Activated T-helper 1 cell treated with Interleukin-2 at 50 U/mL for 16 hours (primary cell): ENCODE measurements around the gene ZNF189.

ENCODE experiments used
- DNase-seq: peaks from one replicate; pipeline ENCODE4 v3.0.0-alpha.2; 2020; ENCODE audit warnings: low read depth

ZNF189 gene

DNA sequence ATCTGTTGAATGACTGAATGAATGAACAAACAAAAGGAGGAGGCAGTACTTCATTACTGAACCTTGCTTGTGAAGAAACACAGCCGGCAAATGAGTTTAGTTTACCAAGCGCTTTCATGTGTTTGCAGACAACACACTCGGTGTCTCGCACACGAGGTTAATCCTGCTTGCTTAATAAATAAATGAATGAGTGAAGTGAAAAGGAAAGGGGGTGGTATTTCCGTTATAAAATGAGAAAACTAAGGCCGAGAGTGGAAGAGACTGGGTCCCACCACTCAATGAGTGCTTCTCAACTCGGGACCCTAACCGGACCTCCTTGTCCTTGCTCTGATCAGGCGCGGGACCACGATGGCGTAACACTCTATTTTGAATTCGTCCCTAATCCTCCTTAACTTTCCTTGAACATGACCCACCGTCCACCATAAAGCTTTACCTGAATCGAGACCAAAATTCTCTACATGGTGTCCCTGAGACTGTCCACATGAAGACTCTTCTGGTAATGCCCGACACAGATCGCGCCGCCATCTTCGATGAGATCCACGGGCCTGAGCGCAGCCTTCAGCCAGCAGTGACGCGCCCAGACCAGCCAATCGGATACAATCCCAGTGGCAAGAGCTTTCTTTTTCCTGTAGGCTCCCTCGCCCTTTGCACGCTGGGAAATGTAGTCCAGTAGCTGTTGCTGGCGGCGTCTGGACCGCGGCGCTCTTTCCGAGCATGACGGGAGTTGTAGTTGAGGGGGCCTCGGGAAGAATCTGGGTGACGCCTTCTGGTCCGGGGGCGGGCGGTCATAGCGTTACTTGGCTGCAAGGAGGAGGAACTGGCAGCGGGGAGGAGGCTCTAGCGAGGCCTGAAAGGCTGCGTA lies at the start of gene ZNF189, which contains the start of gene MRPL50:
Gene ZNF189, plus strand, starts transcription at position 784 of the 862 bp plus-strand sequence. CDS start 306 bp downstream, outside the sequence.
Gene MRPL50, minus strand, starts transcription at position 551 of the 862 bp plus-strand sequence. Its CDS starts 26 bp downstream, at position 525.
- DNase-seq: peak; percentile 89

DNA sequence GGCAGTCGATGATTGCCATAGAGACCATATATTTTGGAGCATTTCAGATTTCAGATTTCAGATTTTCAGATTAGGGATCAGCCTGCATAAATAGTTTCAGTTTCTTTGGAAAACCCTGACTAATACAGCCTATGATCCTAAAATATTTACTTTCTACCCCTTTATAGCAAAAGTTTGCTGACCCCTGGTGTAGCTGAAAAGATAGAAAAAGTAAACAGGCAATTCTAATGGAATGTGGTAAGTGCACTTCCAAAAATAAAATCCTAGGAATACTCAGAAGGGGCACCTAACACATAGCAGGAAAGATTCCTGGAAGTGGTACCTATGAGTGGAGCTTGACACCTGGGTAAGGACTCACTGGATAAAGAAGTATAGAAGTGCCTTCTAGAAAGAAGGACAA lies 48.4 kb upstream of the ZNF189 start:
- DNase-seq: no peak

GRCh38 chr9:101352892-101353463 lies 45.7 kb upstream of the ZNF189 start:
- no peak for DNase-seq

DNA sequence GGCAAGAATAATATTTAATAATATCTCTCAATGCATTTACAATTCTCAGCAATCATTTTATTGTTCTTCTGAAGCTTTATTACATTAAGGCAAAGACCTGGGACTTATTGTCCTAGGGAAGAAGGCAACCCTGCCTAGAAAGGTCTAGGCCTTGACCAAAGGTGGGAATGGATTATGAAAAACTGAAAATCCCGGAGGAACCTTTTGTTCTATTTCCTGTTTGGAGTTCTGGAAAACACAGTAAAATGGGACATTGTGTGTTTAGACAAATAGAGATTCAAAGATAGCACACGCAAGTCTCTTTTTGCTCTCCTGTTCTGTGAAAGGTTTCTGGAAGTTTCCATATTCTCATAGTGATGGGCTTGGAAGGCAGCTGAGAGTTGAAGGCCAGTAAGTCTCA lies 45.0 kb upstream of the ZNF189 start:
- DNase-seq: no peak

DNA sequence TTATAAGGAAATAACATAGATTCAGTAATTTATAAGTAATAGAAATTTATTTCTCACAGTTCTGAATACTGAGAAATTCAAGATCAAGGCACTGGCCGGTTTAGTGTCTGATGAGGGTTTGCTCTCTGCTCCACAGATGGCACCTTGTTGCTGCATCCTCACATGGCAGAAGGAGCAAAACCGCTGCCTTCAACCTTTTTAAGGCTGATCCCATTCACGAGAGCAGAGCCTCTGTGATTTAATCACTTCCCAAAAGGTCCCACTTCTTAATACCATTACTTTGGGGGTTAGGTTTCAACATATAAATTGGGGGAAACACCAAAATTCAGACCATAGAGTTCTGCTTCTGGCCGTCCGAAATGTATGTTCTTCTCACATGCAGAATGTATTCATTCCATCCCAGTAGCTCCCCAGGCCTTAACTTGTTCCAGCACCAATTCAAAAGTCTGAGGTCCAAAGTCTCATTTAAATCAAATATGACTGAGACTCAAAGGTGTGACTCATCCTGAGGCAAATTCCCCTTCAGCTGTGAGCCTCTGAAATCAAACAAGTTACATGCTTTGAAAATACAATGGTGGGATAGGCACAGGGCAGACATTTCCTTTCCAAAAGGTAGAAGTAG lies 44.4 kb upstream of the ZNF189 start:
- DNase-seq: no peak

GRCh38 chr9:101354765-101355708 lies 43.6 kb upstream of the ZNF189 start:
- no peak for DNase-seq

- no peak for DNase-seq
Observed at GRCh38 chr9:101356619-101357018, 42.0 kb upstream of the ZNF189 start.

- DNase-seq: no peak
Observed at GRCh38 chr9:101359679-101360078, 39.0 kb upstream of the ZNF189 start.

GRCh38 chr9:101360647-101361046 lies 38.0 kb upstream of the ZNF189 start:
- DNase-seq: no peak

DNA sequence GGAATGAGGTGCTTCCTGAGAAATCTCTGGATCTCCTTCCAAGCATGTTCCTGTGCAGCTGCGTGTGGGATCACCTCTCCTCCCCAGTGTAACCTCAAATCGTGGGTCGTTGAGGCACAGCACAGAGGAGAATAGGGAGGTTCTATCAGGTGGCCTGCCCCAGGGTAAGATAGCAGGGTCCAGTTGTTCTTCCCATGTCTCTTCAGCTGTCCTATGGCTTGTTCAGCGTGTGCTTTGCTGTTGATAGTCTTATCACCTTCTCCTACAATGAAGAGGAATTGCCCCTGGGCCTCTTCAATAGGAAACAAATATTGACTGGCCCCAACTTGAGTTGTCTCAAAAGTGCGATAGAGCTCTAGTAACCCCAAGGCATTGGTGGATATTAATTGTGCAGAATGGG lies 36.2 kb upstream of the ZNF189 start:
- no peak for DNase-seq

DNA sequence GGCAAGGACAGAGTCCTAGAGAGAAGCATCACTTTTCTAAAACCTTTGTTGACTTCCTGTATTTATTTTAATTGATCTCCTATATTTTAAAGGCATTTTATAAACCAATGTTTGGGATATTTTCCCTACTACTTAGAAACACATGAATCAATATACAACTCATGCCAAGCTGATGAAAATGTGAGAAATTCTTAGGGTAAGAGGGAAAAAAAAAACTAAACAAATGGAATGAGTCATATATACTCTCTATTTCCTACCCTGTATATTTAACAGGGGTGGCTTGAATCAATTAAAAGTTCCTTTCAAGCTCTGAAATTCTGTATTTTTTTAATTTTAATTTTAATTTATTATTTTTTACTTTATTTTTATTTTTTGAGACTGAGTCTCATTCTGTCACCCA lies 33.5 kb upstream of the ZNF189 start:
- no peak for DNase-seq

GRCh38 chr9:101366038-101366756 lies 32.5 kb upstream of the ZNF189 start:
- no peak for DNase-seq

- DNase-seq: no peak
Observed at GRCh38 chr9:101367323-101367722, 31.3 kb upstream of the ZNF189 start.

DNA sequence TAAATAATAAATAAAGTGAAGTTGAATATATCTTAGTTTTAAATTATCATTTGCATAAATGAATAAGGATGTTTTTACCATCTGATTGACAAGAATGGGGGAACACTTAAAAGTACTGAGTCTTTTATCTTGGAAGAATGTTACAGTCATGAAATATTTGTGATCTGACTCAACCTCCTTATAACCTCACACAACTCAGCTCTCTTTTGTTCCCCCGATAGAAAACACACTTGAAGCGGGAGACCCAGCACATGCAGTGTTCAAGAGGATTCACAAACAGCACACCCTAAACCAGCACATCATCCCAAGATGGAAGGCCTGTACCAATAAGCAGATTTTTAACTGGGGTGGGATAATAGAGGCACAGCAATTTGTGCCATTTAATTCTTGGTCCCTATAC lies 29.4 kb upstream of the ZNF189 start:
- no peak for DNase-seq

DNA sequence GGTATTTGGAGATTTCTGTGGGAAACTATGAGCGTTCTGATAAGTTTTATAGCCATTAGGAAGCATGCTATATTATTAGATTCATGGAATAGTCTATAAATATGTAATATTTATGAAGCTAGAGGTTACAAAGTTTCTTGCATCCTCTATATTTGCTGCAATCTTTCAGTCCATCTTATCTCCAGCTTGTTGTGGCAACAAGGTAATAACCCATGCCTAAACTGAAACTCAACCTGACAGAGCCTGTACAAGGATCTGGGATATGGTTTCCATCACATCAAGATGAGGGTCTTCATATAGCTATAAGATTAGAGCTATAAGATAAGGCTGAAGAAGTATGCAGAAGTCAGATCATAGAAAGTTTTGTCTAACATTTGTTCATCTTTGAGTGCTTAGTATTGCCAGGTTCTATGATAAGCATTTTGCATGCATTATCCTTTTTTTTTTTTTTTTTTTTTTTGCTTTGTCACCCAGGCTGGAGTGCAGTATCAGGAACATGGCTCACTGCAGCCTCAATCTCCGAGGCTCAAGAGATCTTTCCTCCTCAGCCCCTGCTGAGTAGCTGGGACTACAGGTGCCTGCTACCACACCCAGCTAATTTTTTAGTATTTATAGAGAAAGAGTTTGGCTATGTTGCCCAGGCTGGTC lies 28.6 kb upstream of the ZNF189 start:
- DNase-seq: no peak

GRCh38 chr9:101371813-101372212 lies 26.8 kb upstream of the ZNF189 start:
- no peak for DNase-seq

- DNase-seq: no peak
Observed at GRCh38 chr9:101372327-101373118, 26.1 kb upstream of the ZNF189 start.

GRCh38 chr9:101375546-101375945 lies 23.1 kb upstream of the ZNF189 start:
- DNase-seq: no peak

DNA sequence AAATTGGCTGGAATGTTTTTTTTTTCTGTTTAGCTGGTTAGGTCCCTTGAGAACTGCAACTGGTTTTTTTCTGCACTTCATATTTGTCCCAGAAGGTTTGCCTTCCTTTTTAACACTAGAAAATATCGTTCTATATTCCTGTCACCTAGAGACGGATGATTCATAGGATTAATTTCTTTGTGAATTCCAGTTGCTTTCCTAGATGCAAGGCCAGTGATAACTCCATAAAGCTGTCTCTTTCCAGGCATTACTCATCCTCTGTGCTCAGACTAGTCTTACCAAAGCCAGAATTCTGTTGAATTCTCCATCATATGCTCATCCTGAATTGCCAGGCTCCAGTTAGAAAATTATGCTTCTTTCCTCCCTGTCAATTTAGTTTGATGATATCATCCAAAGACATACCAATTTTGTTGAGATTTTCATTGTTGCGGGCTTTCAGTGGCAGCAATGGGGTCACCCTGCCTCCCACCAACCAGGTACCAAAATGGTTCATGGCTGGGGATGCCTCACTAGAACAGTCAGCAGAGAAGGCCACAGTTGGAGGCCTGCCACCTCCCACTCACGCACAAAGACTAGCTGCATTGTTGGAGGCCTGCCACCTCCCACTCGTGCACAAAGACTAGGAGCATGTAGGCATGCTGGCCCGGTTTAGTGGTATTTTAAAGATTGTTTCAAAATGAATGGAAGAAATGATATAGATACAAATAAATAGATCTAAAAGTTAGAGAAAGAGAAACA lies 22.4 kb upstream of the ZNF189 start:
- DNase-seq: no peak
